Memory B cell (primary cell): ENCODE results near the gene RBM44.

Experiments used
- ATAC-seq: fragments of 150-1000 bp; cut with Tn5 transposase; 2 replicates; pipeline ENCODE4 v1.10.0; 2021; ENCODE audit warnings: low read depth, mild to moderate bottlenecking, moderate library complexity
- DNase-seq, 2 donors: peaks; one replicate each; pipeline ENCODE4 v3.0.0; 2022; ENCODE audit warnings: low spot score in 2 of 2
- H3K27ac Mint-ChIP-seq: one replicate; pipeline ENCODE4 v1.8.0; 2022; ENCODE audit warnings: mild to moderate bottlenecking, moderate library complexity, mixed read lengths
- H3K27me3 Mint-ChIP-seq: one replicate; pipeline ENCODE4 v1.8.0; 2022; ENCODE audit warnings: mixed read lengths
- H3K36me3 Mint-ChIP-seq: one replicate; pipeline ENCODE4 v1.8.0; 2022; ENCODE audit warnings: mild to moderate bottlenecking, mixed read lengths
- H3K4me1 Mint-ChIP-seq: one replicate; pipeline ENCODE4 v1.8.0; 2022; ENCODE audit warnings: mixed read lengths
- H3K4me3 Mint-ChIP-seq: one replicate; pipeline ENCODE4 v1.8.0; 2022; ENCODE audit warnings: mild to moderate bottlenecking, moderate library complexity, mixed read lengths
- H3K9me3 Mint-ChIP-seq: one replicate; pipeline ENCODE4 v1.8.0; 2022; ENCODE audit warnings: mixed read lengths

Gene RBM44

GRCh38 chr2:237875256-237876060 is 76.9 kb downstream of the RBM44 start:
- no peaks in the 10 kb centered on the region for H3K4me1 Mint-ChIP-seq
- H3K9me3 Mint-ChIP-seq: no peaks in the 10 kb centered on the region
- H3K27me3 Mint-ChIP-seq: peaks cover 20% of the 10 kb centered on the region
- H3K4me3 Mint-ChIP-seq: no peak overlapping the region
- no peak for DNase-seq
- no peaks in the 10 kb centered on the region for H3K36me3 Mint-ChIP-seq
- H3K27ac Mint-ChIP-seq: no peak overlapping the region
- no peak for ATAC-seq

GRCh38 chr2:237876061-237876526 is 77.5 kb downstream of the RBM44 start:
- Mint-ChIP-seq H3K4me3 (no peak overlapping the region), H3K9me3 (peaks cover 3% of the 10 kb centered on the region), H3K27ac (no peak overlapping the region), H3K36me3 (no peaks in the 10 kb centered on the region), H3K27me3 (peaks cover 15% of the 10 kb centered on the region), H3K4me1 (no peaks in the 10 kb centered on the region)
- ATAC-seq (no peak), DNase-seq (no peak)

- H3K4me3 Mint-ChIP-seq: no peak overlapping the region
- ATAC-seq (no peak), DNase-seq (no peak)
- no peak overlapping the region for H3K27ac Mint-ChIP-seq
- peaks cover 13% of the 10 kb centered on the region for H3K27me3 Mint-ChIP-seq
- H3K9me3 Mint-ChIP-seq: peaks cover 3% of the 10 kb centered on the region
- no peaks in the 10 kb centered on the region for H3K36me3 Mint-ChIP-seq
- no peaks in the 10 kb centered on the region for H3K4me1 Mint-ChIP-seq
Observed at GRCh38 chr2:237876532-237876931, 78.0 kb downstream of the RBM44 start.

GRCh38 chr2:237876951-237877491 is 78.4 kb downstream of the RBM44 start:
- DNase-seq: no peak
- Mint-ChIP-seq H3K9me3 (peaks cover 3% of the 10 kb centered on the region), H3K4me3 (no peak overlapping the region), H3K27me3 (peaks cover 13% of the 10 kb centered on the region), H3K36me3 (no peaks in the 10 kb centered on the region), H3K4me1 (no peaks in the 10 kb centered on the region), H3K27ac (no peak overlapping the region)
- no peak for ATAC-seq

GRCh38 chr2:237877576-237878307 is 79.2 kb downstream of the RBM44 start:
- Mint-ChIP-seq H3K4me3 (no peak overlapping the region), H3K9me3 (peaks cover 3% of the 10 kb centered on the region), H3K36me3 (no peaks in the 10 kb centered on the region), H3K27me3 (peaks cover 13% of the 10 kb centered on the region), H3K27ac (no peak overlapping the region), H3K4me1 (no peaks in the 10 kb centered on the region)
- ATAC-seq: no peak
- no peak for DNase-seq

GRCh38 chr2:237878321-237879057 is 79.9 kb downstream of the RBM44 start:
- Mint-ChIP-seq H3K36me3 (no peaks in the 10 kb centered on the region), H3K27me3 (peaks cover 13% of the 10 kb centered on the region), H3K4me1 (no peaks in the 10 kb centered on the region), H3K4me3 (no peak overlapping the region), H3K27ac (no peak overlapping the region), H3K9me3 (peaks cover 3% of the 10 kb centered on the region)
- DNase-seq (no peak), ATAC-seq (no peak)

- Mint-ChIP-seq H3K4me1 (no peaks in the 10 kb centered on the region), H3K36me3 (no peaks in the 10 kb centered on the region), H3K9me3 (peaks cover 3% of the 10 kb centered on the region), H3K4me3 (no peak overlapping the region), H3K27ac (no peak overlapping the region), H3K27me3 (peaks cover 10% of the 10 kb centered on the region)
- ATAC-seq: no peak
- DNase-seq: no peak
Observed at GRCh38 chr2:237879058-237879430, 80.5 kb downstream of the RBM44 start.

GRCh38 chr2:237879991-237880560 is 81.5 kb downstream of the RBM44 start:
- DNase-seq (no peak), ATAC-seq (no peak)
- no peak overlapping the region for H3K27ac Mint-ChIP-seq
- H3K4me1 Mint-ChIP-seq: no peaks in the 10 kb centered on the region
- peaks cover 5% of the 10 kb centered on the region for H3K27me3 Mint-ChIP-seq
- H3K4me3 Mint-ChIP-seq: no peak overlapping the region
- peaks cover 3% of the 10 kb centered on the region for H3K9me3 Mint-ChIP-seq
- no peaks in the 10 kb centered on the region for H3K36me3 Mint-ChIP-seq

- H3K27ac Mint-ChIP-seq: no peak overlapping the region
- no peak for DNase-seq
- H3K4me3 Mint-ChIP-seq: no peak overlapping the region
- peaks cover 3% of the 10 kb centered on the region for H3K9me3 Mint-ChIP-seq
- no peak for ATAC-seq
- no peaks in the 10 kb centered on the region for H3K4me1 Mint-ChIP-seq
- H3K36me3 Mint-ChIP-seq: no peaks in the 10 kb centered on the region
- H3K27me3 Mint-ChIP-seq: peaks cover 2% of the 10 kb centered on the region
Observed at GRCh38 chr2:237882510-237883481, 84.2 kb downstream of the RBM44 start.

GRCh38 chr2:237883951-237884446 is 85.4 kb downstream of the RBM44 start:
- peaks cover 3% of the 10 kb centered on the region for H3K9me3 Mint-ChIP-seq
- H3K36me3 Mint-ChIP-seq: no peaks in the 10 kb centered on the region
- no peak overlapping the region for H3K4me3 Mint-ChIP-seq
- H3K27ac Mint-ChIP-seq: no peak overlapping the region
- DNase-seq (no peak), ATAC-seq (no peak)
- H3K27me3 Mint-ChIP-seq: peaks cover 2% of the 10 kb centered on the region
- H3K4me1 Mint-ChIP-seq: peaks cover under 1% of the 10 kb centered on the region

- no peaks in the 10 kb centered on the region for H3K36me3 Mint-ChIP-seq
- no peak overlapping the region for H3K4me3 Mint-ChIP-seq
- H3K4me1 Mint-ChIP-seq: peaks cover 2% of the 10 kb centered on the region
- peaks cover 3% of the 10 kb centered on the region for H3K9me3 Mint-ChIP-seq
- H3K27ac Mint-ChIP-seq: no peak overlapping the region
- DNase-seq (no peak), ATAC-seq (no peak)
- peaks cover 2% of the 10 kb centered on the region for H3K27me3 Mint-ChIP-seq
Observed at GRCh38 chr2:237884681-237885080, 86.1 kb downstream of the RBM44 start.

- no peak for ATAC-seq
- no peaks in the 10 kb centered on the region for H3K36me3 Mint-ChIP-seq
Observed at GRCh38 chr2:237885111-237885930, 86.7 kb downstream of the RBM44 start.

More at GRCh38 chr2:237885111-237885930, 86.7 kb downstream of the RBM44 start:
- H3K4me1 Mint-ChIP-seq: peaks cover 2% of the 10 kb centered on the region
- peaks cover 3% of the 10 kb centered on the region for H3K9me3 Mint-ChIP-seq
- H3K27me3 Mint-ChIP-seq: peaks cover 2% of the 10 kb centered on the region
- H3K4me3 Mint-ChIP-seq: no peak overlapping the region
- H3K27ac Mint-ChIP-seq: no peak overlapping the region
- no peak for DNase-seq
